Germinal center (tissue), 1 donor: ENCODE measurements around the gene SEMA3D.
A peak's percentile ranks its signal among the peaks of the same experiment; 100 is the strongest.

Experiments
- DNase-seq: peaks from one replicate; pipeline ENCODE4 v3.0.0; 2012; ENCODE audit warnings: mixed read lengths, low spot score

The SEMA3D gene

DNA sequence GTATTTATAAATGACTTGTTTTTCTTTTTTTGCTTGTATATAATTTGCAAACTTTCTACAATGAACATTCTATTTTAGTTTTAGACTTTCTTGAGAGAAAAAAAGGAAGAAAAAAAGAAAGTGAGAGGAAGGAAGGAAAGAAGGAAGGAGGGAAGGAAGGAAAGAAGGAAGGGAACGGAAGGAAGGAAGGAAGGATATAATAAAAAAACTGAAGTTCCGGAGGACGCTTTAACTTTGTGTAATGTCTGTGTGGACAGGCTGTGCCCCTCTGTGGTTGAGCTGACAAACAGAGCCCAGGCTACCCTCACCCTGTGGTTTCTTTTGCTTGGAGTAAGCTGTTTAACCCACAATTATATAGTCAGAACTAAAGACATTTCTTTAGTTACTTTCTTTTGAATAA is 108.7 kb downstream of the SEMA3D start:
- DNase-seq: no peak

DNA sequence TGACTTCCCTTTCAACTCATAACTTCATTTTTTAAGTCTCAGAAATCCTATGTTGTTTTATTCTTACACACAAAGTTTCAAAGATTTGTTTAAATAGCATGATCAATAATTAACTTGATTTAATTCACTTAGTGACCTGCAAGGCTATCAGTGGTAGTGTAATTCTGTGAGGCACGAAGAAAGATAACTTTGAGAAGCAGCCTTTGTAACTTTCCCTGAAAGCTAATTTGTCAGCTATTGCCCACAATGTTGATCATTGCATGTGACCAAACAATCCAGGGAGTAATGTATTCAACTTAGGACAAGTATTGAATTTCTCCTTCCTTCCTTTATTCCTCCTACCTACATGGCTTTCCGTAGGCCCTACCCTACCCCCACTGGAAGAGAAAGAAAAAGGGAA is 111.0 kb downstream of the SEMA3D start:
- no peak for DNase-seq

DNA sequence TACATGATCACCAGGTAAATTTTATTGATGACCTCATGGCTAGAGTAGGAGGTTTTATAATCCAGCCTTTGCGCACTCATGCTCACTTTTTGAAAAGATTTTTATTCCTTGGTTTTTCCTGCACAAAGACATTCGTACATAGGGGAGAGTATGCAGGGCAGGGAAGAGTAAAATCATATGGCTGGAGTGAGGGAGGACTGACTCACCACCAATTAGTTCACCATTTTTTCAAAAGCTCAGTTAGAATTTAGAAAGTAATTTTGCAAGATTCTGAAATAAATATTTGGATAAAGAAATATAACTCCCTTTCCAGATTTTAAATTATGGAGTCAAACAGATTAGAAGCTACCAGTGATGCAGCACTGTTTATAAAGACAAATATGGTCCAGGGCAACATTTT is 111.9 kb downstream of the SEMA3D start:
- DNase-seq: no peak

DNA sequence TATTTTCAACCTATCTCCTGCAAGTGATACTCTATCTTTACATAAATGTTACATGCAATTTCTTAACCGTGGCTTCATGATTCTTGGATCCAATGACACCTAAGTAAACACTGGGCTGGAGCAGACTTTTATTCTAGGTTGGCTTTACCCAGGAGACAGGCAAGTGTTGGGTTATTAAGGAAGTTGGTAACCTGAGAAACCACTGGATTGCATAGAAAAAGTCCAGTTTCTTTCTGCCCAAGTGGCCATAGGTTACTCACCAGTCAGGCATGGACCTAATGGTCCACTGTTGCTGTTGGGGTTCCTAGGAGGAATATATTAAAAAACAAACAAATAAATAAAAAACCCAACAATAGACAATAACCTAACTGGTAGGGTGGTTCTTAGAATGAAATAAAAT is 112.8 kb downstream of the SEMA3D start:
- DNase-seq: no peak

DNA sequence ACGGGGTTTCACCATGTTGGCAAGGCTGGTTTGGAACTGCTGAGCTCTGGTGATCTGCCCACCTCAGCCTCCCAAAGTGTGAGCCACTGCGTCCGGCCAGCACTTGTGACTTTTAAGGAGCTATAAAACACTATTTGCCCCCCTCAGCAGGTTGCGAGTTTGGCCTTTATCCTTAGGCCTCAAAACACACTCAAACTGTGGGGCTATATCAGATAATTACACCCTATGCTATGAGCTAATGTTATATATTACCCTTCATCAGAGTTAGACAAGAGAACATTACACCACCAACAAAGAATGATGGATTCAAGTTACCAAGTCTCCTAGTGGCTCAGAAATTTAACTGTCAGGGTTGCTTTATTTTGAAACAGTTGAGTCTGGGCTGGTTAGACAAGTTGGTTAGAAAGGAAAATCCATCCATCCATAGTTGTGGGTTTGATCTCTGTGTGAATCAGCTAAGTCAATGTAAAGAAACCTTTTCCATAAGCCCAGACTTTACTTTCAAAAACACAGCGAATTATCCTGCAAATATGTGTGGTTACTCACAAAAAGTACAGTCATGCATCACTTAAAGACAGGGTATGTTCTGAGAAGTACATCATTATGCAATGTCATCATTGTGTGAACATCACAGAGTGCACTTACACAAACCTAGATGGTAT is 115.8 kb downstream of the SEMA3D start:
- no peak for DNase-seq

DNA sequence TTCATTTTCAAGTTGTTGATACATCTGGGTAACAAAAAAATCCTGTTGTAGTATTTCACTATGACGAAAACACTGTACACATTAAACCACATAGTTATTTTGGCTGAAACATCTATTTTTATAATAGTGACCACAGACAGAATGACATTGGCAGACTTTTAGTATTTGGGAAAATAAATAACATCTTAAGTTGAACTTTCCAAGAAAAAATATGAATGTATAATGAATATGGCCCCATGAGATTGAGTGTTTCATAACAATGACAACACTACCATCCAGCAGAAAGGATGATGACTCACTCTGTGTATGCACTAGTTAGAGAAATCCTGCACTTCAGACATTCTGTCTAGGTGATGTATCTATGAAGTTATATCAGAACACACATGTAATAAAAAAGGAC is 118.1 kb downstream of the SEMA3D start:
- no peak for DNase-seq

DNA sequence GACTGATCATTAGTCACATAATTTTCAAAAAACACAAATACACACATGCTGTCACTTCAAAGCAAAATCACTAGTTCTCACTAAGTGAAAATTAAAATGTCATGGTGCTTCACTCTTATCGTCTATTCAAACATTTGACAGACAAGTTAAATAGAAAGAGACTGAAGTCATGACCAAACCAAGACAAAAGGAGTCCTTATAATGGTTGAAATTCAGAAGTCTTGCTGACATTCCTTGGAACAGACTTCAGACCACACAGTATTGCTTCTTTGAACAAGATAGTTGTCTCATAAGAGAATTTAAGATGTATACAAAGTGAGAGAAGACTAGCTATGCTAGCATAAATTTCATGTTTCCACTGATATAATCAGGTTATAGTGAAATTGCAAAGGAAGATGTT is 119.5 kb downstream of the SEMA3D start:
- no peak for DNase-seq

DNA sequence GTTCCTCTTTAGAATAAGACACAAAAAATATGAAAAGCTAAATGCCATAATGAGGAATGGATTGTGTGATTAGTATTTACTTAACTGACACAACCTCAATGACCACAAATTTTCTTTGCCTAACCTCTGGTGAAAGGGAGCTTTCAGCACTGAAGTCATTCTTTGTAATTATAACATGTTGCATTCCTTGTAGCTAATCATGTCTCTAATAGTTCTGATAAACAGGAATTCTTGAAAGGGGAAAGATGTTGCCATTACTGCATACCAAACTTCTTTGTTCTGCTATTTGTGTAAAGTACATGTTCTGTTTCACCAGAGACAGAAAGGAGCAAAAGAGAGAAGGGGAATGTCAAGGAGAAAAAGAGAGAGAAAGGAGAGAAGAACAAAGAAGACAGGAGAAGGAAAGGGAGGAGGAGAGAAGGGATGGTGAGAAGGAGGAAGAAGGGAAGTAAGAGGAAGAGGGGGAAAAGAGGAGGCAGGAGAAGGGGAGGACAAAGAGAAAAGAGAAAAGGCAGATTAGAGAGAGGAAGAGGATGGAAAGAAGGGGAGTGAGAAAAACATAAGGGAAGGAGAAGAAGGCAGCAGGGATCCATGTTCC is 120.9 kb downstream of the SEMA3D start:
- DNase-seq: no peak

DNA sequence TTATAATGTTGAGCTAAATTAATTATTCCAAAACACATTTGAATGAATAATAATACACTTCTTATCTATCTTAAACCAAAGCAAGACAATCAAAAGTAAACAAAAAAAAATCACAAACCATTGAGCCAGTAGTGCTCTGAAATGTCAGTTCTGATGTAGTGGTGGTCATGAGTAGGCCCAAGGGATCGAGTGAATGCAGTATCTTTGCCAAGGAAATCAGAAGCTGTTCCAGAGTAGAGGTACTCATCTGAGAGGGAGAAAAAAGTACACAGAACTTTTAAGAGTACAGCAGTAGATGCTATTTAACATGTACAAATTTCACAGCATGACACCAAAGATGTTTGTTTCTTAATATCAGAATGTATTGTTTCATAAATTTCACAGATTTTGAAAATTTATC is 121.5 kb downstream of the SEMA3D start:
- no peak for DNase-seq

DNA sequence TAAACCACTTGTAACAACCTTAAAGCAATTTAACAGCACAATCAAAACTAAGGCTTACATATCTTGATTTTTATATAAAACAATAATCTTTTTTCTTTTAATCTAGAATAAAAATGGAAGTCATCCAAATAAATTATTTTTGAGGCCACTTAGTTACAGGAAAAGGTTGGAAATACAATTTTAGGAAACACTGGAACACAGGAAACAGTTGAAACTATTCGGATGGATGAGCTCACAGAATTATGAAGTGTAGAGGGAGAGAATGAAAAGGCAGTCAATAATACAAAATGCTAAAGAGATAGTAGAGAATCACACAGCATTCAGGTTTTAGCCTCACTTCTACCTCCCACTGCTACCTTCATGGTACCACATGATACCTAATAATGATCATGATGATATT is 124.2 kb downstream of the SEMA3D start:
- no peak for DNase-seq

DNA sequence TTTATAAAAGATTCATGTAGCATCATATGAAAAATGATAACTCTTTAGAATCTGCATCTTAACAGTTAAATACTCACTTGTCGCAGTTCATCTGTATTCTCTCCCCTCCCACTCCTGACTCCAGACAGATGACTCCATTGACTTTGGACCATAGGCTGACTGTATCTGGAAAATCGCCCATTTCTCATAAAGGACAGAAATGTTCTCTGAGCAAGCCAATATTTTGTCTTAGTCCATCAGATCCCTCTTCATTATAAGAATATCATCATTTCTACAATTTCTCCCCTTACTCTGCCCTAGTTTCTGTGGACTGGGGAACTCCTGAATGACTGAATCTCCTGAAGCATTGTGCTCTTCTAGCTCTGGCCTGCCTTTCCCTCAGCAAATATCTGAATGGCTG is 125.4 kb downstream of the SEMA3D start:
- DNase-seq: no peak

DNA sequence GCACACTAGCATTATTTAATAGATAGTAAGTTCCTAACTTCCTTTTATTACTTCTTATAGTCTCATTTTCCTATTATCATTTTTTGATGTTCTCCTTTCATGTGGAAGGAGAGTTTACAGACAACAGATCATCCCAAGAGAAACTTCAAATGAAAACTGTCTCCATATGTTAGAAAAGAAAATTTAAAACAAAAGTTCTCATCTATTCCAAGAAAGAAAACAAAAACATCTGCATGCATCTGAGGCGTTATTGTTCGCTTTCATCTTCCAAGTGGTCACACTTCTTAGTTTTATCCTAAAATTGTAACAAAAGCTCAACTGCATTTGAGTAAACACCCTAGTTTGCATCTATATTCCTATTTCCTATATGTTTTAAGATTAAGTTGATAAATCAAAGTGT is 126.2 kb downstream of the SEMA3D start:
- DNase-seq: no peak

DNA sequence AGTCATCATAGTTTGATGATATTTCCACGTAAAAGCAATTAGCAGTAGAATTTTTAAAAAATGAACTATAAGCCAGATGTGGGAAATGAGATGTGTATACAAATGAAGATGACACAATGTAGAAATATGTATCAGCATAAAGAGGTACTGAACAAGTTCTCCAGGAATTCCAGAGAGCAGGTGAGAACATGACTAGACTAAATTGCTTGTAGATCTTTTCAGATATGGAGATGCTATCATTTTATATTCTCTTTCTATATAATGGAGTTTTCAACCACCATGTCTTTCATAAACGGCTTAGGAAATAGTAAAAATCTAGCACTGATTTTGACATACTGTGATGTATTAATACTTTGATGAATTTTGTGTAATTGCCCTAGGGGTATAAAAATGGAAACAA is 130.9 kb downstream of the SEMA3D start:
- no peak for DNase-seq

DNA sequence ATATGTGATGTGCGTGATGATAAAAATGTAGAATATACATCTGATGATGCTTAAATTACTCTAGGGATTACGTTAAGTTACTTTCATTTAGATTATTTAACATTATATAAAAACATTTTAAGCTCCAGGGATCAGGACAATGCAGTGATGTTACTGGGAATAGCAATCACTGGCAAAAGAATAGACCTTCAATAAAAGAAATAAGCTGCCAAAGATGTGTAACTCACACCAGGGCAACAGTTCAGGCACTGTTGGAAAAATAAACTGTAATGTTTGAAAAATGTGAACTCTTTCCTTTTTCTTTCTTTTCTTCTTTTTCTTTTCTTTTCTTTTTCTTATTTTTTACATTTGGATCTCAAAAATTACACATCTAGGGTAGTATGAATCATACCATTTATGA is 131.7 kb downstream of the SEMA3D start:
- DNase-seq: no peak

DNA sequence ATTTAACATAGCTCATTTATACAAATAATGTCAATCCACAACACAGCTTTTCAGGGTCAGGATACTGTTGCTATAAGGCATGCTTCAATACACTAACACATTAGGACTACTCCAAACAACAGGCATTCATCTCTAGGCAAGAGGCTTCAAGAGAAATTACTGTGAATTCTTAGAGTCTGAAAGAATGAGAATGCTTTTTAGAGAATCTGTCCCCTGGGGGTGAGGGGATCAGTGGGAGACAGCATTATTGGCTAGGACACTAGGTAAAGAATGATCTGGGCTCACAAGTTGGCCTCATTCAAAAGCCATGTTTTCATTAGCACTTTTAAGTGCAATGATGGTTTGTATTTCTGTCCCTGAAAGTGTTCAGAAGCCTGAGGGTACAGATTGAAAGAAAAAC is 132.6 kb downstream of the SEMA3D start:
- DNase-seq: no peak

DNA sequence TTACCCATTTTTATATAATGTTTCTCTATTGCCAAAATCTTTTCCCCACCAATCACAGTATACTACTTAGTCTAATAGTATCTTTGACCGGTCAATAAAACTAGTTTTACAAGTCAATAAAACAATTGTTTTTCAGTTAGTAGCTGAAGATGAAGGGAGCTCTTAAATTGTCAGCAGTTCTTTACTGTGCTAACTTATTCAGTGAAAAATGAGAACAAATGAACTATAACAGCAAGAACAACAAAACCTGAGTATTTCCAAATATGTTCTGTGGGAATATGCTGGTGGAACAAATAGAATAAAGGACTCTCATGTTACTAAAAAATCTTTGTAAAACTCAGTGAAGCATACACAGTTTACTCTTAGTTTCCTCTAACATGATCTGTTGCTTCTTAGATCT is 134.0 kb downstream of the SEMA3D start:
- DNase-seq: no peak

DNA sequence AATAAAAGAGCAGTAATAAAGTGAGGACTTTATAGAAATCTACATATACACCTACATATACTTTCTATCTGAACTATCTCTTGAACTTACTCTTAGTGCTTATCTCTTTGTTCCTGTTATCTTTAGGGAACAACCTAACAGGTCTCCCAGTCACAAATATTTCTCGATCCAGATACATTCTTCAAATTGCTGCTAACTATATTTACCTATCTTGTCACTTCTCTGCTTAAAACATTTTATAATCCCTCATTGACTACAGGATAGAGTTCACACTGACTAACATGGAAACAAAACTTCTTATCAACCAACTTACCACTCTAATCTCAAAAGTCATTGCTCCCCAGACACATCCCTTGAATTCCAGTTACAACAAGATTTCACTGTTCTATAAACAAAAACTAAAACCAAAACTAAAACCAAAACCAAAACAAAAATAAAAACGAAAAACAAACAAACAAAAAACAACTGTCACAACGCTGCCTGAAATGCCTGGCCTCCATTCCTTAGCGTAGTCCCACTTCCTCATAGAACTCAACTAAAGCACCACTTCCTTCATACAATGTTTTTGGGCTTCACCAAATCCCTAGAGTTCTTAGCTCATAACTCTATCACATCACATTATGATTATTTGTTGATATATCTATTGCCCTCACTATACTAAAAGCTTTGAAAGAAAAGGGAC is 134.7 kb downstream of the SEMA3D start:
- DNase-seq: no peak

DNA sequence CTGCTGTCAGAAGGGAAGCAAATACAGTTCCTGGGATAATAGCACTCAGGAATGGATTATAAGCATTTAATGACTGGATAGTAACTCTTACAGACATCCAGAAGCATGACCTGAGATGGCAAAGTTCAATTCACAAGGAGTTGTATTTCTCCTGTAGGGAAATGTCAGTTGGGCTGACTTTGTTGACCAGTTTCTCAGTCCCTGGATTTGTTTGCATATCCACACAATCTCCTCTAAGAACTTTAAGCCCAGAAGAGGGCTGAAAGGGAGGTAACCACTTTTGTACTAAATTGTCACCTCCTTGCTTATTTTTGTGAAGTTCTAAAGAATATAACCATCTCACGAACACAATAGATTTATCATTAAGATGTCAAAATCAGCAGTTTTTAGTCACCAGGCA is 140.3 kb downstream of the SEMA3D start:
- DNase-seq: no peak

DNA sequence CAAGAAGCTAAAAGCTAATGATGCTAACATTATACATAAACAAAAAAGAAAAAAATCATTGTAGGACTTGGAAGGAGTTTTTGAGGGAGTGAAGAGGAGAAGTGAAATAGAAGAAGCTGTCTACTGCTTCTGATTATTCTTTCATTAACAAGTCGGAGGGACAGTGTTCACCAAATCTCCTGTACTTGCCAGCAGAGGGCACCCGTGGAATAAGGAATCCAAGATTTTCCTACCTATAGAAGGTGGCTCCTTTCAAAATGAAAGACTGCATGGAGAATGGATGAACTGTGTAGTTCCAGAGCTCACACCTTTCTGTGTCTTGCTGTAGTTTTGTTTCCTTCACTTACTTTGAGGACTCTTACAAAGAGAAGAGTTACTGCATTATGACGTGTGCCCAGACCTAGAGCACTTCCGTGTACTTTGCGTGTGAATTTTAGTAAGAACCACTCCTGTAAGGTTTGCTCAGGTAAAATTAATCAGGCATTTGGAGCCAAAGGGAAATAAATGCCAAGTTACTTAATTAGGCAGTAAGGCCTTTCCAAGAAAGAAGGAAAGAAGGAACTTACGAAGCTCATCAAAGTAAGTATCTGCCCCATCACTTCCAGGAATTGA is 145.1 kb downstream of the SEMA3D start:
- peak; percentile 5 for DNase-seq

DNA sequence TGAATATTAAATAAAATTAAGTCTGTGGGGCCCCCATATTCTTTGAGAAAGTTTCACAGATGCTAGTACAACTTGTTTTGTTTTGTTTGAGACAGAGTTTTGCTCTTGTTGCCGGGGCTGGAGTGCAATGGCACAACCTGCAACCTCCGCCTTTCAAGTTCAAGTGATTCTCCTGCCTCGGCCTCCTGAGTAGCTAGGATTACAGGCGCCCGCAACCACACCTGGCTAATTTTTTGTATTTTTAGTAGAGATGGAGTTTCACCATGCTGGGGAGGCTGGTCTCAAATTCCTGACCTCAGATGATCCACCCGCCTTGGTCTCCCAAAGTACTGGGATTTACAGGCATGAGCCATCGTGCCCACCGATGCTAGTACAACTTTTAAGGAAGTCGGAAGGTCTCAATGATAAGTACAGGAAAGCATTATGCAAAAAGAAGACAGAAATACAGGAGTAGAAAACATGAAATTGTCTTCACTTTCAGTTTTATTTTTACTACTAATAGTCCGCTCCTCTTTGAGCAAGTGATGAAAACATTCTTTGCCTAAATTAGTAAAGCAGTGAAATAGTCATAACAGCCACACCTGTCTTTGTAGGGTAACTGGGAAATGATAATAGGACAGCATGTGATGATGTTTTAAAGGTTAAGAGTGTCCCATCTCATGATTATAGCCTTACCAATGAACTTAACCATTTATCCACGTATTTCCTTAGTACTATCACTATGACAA is 147.5 kb downstream of the SEMA3D start:
- DNase-seq: no peak

DNA sequence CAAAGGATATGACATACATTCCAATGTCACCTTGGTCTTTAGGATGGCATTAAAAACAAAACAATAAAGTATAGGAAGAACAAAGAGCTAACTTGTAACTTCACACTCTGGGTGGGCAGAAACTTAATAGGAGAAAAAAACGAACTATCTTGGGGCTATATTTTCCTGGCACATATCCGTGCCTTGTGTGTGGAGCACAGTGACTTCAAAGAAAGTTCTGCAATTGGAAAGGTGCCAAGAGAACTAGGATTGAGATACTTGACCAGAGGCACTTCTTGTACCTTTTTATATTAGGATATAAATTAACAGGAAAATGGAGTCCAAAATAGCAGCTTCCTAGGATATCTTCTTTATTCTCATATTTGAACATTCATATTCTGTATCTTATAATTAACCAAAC is 148.4 kb downstream of the SEMA3D start:
- DNase-seq: no peak

DNA sequence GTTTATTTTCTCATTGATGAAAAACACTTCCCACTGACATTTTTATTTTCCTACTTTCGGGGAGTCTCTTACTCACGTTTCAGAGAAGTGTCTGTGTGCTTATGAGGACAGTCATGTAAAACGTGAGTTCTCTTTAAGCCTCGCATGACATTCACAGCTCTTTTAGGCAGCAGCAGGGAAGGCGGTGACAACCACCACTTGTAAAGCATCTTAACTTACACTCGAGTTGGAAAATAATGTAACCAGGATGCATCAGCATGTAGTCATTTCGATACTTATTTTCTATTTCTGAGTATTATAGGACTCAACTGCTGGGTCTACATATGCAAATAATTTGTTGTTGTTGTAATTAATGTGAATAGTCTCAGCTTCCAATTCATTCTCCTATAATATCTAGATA is 153.6 kb downstream of the SEMA3D start:
- no peak for DNase-seq

DNA sequence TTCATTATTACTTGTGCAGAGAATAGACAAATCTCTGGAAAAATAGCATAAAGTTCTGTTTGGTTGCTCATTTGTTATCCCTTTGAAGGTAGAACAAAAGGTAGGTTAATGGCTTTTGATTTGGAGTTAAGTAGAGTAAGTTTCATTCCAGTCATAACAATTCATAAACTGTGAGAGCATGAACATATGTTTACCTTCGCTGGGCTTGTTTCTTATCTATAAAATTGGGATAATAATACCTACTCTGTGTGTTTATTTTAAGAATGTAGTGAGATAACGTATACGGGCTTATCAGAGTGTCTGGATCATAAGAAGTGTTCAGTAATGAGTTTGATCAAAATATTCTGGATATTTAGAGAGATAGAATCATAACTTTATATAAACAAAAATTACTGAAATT is 155.4 kb downstream of the SEMA3D start:
- no peak for DNase-seq
